ENCODE data around the gene SLC35C1. TPM values are rescaled to one million over a fixed set of nuclear protein-coding genes. Genes with fewer than 3 reads are reported as not detected.

SLC35C1 gene
- total and polyA plus RNA-seq, 9 of the 15 experiments (the other 6 are each of a cell fraction or from before 2014, with no cell fraction given): 0.65 to 13.1 (median 2.4) TPM

DNA sequence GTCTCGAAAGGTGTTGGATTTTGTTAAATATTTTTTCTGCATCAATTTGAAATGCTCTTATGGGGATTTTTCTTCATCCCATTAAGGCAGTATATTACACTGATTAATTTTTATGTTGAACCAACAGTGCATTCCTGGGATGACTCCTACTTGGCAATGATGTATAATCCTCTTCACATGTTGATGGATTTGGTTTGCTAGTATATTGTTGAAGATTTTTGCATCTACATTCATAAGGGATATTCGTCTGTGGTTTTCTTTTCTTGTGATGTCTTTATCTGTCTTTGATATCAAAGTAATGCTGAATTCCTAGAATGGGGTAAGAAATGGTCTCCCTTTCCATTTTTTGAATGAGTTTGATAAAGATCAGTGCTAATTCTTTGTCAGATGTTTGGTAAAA, 18.7 kb upstream of the SLC35C1 start (continued):
- TF ChIP-seq, protein P1, sequence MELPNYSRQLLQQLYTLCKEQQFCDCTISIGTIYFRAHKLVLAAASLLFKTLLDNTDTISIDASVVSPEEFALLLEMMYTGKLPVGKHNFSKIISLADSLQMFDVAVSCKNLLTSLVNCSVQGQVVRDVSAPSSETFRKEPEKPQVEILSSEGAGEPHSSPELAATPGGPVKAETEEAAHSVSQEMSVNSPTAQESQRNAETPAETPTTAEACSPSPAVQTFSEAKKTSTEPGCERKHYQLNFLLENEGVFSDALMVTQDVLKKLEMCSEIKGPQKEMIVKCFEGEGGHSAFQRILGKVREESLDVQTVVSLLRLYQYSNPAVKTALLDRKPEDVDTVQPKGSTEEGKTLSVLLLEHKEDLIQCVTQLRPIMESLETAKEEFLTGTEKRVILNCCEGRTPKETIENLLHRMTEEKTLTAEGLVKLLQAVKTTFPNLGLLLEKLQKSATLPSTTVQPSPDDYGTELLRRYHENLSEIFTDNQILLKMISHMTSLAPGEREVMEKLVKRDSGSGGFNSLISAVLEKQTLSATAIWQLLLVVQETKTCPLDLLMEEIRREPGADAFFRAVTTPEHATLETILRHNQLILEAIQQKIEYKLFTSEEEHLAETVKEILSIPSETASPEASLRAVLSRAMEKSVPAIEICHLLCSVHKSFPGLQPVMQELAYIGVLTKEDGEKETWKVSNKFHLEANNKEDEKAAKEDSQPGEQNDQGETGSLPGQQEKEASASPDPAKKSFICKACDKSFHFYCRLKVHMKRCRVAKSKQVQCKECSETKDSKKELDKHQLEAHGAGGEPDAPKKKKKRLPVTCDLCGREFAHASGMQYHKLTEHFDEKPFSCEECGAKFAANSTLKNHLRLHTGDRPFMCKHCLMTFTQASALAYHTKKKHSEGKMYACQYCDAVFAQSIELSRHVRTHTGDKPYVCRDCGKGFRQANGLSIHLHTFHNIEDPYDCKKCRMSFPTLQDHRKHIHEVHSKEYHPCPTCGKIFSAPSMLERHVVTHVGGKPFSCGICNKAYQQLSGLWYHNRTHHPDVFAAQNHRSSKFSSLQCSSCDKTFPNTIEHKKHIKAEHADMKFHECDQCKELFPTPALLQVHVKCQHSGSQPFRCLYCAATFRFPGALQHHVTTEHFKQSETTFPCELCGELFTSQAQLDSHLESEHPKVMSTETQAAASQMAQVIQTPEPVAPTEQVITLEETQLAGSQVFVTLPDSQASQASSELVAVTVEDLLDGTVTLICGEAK (IDR thresholded peaks at IDR 0.05): no peak
- TF ChIP-seq, protein P1 (CRISPR knock-in tag; IDR thresholded peaks at IDR 0.05): no peak

All from K562 (cell line).